Activated naive CD4-positive, alpha-beta T cell treated with anti-CD3 and anti-CD28 coated beads, Interleukin-2, amount 50 U/mL, for 24 hours (primary cell): ENCODE results near the gene GNAQ.

Experiments used
- H3K27ac Mint-ChIP-seq: one replicate; pipeline ENCODE4 v1.8.0; 2021; ENCODE audit warnings: mild to moderate bottlenecking, mixed read lengths
- H3K27me3 Mint-ChIP-seq: one replicate; pipeline ENCODE4 v1.8.0; 2021; ENCODE audit warnings: mixed read lengths
- H3K36me3 Mint-ChIP-seq: one replicate; pipeline ENCODE4 v1.8.0; 2021; ENCODE audit warnings: mixed read lengths
- H3K4me1 Mint-ChIP-seq: one replicate; pipeline ENCODE4 v1.8.0; 2021; ENCODE audit warnings: mixed read lengths
- H3K4me3 Mint-ChIP-seq: one replicate; pipeline ENCODE4 v1.8.0; 2021; ENCODE audit warnings: mild to moderate bottlenecking, mixed read lengths
- H3K9me3 Mint-ChIP-seq: one replicate; pipeline ENCODE4 v1.8.0; 2021; ENCODE audit warnings: mixed read lengths

Gene GNAQ

DNA sequence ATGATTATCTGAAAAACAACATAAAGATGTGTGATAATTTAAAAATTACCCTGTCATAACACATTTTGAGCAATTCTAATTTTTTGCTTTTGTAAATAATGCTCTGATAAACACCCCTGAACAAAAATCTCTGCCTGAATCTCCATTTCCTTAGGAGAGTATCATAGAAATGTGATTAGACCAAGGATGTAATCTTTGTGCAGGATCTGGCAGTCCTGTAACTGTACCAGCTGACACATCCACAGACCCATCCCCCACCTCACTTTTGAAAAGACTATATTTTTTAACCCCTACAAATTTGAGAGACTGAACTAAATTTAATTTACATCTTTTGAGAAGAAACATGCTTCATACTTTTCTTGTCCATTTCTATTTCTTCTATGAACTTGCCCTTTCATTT lies 101.7 kb downstream of the GNAQ start:
- Mint-ChIP-seq H3K27ac (no peak overlapping the region), H3K36me3 (peaks cover 2% of the 10 kb centered on the region), H3K4me1 (peaks cover 40% of the 10 kb centered on the region), H3K4me3 (no peak overlapping the region), H3K27me3 (no peaks in the 10 kb centered on the region), H3K9me3 (no peaks in the 10 kb centered on the region)

DNA sequence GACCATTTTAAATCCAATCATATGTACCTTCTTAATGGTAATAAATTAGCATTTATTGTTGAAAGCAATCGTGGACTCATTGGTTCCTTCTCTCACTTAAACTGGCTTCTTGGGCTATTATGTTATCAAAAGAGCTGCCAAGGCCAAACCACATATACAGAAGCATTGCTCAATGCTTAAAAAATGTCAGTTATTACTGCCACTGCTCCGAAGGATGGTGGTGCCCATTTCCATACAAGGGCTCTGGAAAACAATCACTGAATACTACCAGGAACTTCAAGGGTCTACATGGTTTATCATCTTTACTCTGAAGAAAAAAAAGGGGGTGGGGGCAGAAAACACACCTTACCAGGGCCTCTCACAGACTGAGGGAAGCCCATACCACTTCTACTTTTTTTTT lies 104.3 kb downstream of the GNAQ start:
- H3K27me3 Mint-ChIP-seq: no peaks in the 10 kb centered on the region
- no peaks in the 10 kb centered on the region for H3K9me3 Mint-ChIP-seq
- H3K4me1 Mint-ChIP-seq: peaks cover 36% of the 10 kb centered on the region
- no peak overlapping the region for H3K4me3 Mint-ChIP-seq
- H3K27ac Mint-ChIP-seq: no peak overlapping the region
- peaks cover 2% of the 10 kb centered on the region for H3K36me3 Mint-ChIP-seq

GRCh38 chr9:77926371-77926878 lies 105.2 kb downstream of the GNAQ start:
- Mint-ChIP-seq H3K27ac (no peak overlapping the region), H3K36me3 (peaks cover 5% of the 10 kb centered on the region), H3K4me3 (no peak overlapping the region), H3K4me1 (peaks cover 33% of the 10 kb centered on the region), H3K27me3 (no peaks in the 10 kb centered on the region), H3K9me3 (no peaks in the 10 kb centered on the region)

DNA sequence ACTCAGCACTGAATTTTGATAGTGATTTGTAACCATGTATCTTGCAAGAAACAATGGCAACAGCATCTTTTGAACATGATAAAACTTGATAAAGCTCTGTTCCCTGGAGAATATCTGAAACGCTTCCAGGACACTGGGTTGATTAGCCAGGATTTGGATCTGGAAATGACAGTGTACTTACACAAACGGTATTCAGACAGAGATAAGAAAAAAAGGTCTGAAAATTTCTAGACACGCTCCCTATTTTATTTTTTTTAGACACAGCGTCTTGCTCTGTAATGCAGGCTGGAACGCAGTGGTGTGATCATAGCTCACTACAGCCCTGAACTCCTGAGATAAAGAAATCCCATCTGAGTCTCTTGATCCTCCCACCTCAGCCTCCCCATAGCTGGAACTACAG lies 109.0 kb downstream of the GNAQ start:
- no peaks in the 10 kb centered on the region for H3K9me3 Mint-ChIP-seq
- H3K27me3 Mint-ChIP-seq: no peaks in the 10 kb centered on the region
- peaks cover 25% of the 10 kb centered on the region for H3K36me3 Mint-ChIP-seq
- H3K4me1 Mint-ChIP-seq: peaks cover 33% of the 10 kb centered on the region
- H3K4me3 Mint-ChIP-seq: no peak overlapping the region
- no peak overlapping the region for H3K27ac Mint-ChIP-seq

- Mint-ChIP-seq H3K27ac (no peak overlapping the region), H3K9me3 (no peaks in the 10 kb centered on the region), H3K27me3 (no peaks in the 10 kb centered on the region)
These were observed 113.8 kb downstream of the GNAQ start for GRCh38 chr9:77917800-77918199.

GRCh38 chr9:77916820-77917219 lies 114.8 kb downstream of the GNAQ start:
- no peak overlapping the region for H3K4me3 Mint-ChIP-seq
- H3K4me1 Mint-ChIP-seq: peaks cover 45% of the 10 kb centered on the region
- no peaks in the 10 kb centered on the region for H3K9me3 Mint-ChIP-seq
- peak overlapping the region; percentile 65 for H3K27ac Mint-ChIP-seq
- H3K27me3 Mint-ChIP-seq: no peaks in the 10 kb centered on the region
- H3K36me3 Mint-ChIP-seq: peaks cover 32% of the 10 kb centered on the region

More at GRCh38 chr9:77917800-77918199, 113.8 kb downstream of the GNAQ start:
- peaks cover 37% of the 10 kb centered on the region for H3K4me1 Mint-ChIP-seq
- peaks cover 28% of the 10 kb centered on the region for H3K36me3 Mint-ChIP-seq
- H3K4me3 Mint-ChIP-seq: no peak overlapping the region

DNA sequence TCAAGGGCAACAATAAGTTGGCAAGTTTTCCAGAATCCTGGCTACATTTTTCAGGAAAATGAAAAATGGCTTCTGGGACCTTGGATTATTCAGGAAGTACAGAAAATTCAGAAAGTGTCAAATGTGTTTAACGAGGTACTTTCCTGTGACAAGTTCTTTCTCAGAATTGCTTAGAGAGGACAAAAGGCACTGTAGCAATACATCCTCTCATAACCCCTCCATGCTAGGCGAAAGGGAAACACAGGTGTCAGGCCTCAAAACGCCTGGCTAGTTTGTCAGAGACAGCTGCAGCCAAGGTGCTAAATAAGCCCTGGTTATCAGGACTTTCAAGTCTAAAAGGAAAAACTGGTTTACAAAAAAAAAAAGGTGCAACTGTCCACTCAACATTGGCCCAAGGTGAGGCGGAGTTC lies 115.2 kb downstream of the GNAQ start:
- Mint-ChIP-seq H3K27me3 (no peaks in the 10 kb centered on the region), H3K4me3 (no peak overlapping the region), H3K4me1 (peaks cover 49% of the 10 kb centered on the region), H3K27ac (peak overlapping the region; percentile 65), H3K9me3 (no peaks in the 10 kb centered on the region), H3K36me3 (peaks cover 34% of the 10 kb centered on the region)

DNA sequence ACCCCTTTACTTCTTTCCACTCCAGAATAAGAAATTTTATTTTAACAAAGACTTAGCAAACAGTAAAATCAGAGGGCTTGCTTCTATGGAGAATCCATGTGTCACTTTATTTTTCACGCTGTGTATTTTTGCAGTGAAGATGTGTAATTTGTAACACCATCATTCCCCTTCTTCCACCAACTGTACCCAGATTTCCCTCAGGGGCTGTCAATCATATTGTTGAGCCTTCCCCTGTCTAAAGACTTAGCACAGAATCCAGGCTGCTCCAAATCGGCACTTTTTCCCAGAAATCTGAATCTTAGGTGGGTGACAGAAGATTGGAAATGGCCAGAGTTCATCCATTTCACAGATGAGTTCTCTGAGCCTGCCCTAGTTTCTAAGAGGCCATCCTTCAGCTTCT lies 115.9 kb downstream of the GNAQ start:
- H3K4me3 Mint-ChIP-seq: no peak overlapping the region
- peaks cover 28% of the 10 kb centered on the region for H3K36me3 Mint-ChIP-seq
- H3K27me3 Mint-ChIP-seq: no peaks in the 10 kb centered on the region
- H3K4me1 Mint-ChIP-seq: peaks cover 55% of the 10 kb centered on the region
- H3K9me3 Mint-ChIP-seq: no peaks in the 10 kb centered on the region
- H3K27ac Mint-ChIP-seq: no peak overlapping the region

GRCh38 chr9:77912895-77913693 lies 118.5 kb downstream of the GNAQ start:
- Mint-ChIP-seq H3K36me3 (peaks cover 14% of the 10 kb centered on the region), H3K4me1 (peaks cover 76% of the 10 kb centered on the region), H3K27ac (no peak overlapping the region), H3K4me3 (no peak overlapping the region), H3K9me3 (no peaks in the 10 kb centered on the region), H3K27me3 (no peaks in the 10 kb centered on the region)

DNA sequence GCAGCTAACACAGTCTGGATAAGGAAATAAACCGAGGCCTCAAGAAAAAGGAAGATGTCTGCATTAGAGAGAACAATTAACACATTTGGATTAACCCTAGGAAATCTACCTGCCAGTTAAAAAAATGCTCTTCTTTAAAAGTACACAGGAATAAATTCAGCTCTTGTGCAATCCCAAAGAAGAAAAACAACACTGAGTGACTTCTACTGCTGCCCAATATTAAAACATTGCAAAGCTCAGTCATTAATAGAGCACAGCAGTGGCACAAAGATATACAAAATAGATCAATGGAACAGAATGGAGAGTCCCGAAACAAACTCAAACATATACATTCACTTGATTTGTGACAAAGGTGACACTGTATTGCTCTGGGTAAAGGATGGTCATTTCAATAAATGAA lies 119.7 kb downstream of the GNAQ start:
- H3K4me3 Mint-ChIP-seq: no peak overlapping the region

GRCh38 chr9:77910194-77910621 lies 121.4 kb downstream of the GNAQ start:
- Mint-ChIP-seq H3K4me3 (peak overlapping the region; percentile 5), H3K9me3 (no peaks in the 10 kb centered on the region), H3K4me1 (peaks cover 67% of the 10 kb centered on the region), H3K27ac (peak overlapping the region; percentile 78), H3K36me3 (peaks cover 20% of the 10 kb centered on the region), H3K27me3 (no peaks in the 10 kb centered on the region)

More for the DNA sequence above, 119.7 kb downstream of the GNAQ start:
- Mint-ChIP-seq H3K36me3 (peaks cover 18% of the 10 kb centered on the region), H3K27me3 (no peaks in the 10 kb centered on the region), H3K4me1 (peaks cover 78% of the 10 kb centered on the region), H3K27ac (no peak overlapping the region), H3K9me3 (no peaks in the 10 kb centered on the region)

DNA sequence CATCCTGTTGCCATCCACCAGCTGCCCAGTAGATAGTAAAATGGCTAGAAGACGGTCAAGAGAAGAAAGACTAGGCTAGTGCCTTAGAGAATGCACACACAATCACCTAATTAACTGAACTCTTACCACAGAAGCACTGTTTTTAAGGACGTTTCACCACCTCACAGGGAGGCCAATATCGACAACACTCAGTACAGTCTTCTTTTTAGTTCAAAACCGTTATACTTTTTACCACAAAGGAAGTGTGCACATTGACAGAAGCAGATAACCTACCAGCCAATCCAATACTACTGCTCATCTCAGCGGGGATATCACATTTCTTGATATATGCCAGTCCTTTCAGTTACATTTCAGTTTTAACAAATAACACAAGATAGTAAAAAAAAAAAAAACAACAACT lies 122.3 kb downstream of the GNAQ start:
- Mint-ChIP-seq H3K4me1 (peaks cover 64% of the 10 kb centered on the region), H3K27ac (peak overlapping the region; percentile 56), H3K9me3 (no peaks in the 10 kb centered on the region), H3K27me3 (no peaks in the 10 kb centered on the region), H3K36me3 (peaks cover 22% of the 10 kb centered on the region), H3K4me3 (peak overlapping the region; percentile 52)

- Mint-ChIP-seq H3K27me3 (no peaks in the 10 kb centered on the region), H3K36me3 (peaks cover 16% of the 10 kb centered on the region), H3K27ac (peak overlapping the region; percentile 56), H3K4me1 (peaks cover 61% of the 10 kb centered on the region), H3K4me3 (no peak overlapping the region), H3K9me3 (no peaks in the 10 kb centered on the region)
These were observed 123.3 kb downstream of the GNAQ start for GRCh38 chr9:77908293-77908692.

DNA sequence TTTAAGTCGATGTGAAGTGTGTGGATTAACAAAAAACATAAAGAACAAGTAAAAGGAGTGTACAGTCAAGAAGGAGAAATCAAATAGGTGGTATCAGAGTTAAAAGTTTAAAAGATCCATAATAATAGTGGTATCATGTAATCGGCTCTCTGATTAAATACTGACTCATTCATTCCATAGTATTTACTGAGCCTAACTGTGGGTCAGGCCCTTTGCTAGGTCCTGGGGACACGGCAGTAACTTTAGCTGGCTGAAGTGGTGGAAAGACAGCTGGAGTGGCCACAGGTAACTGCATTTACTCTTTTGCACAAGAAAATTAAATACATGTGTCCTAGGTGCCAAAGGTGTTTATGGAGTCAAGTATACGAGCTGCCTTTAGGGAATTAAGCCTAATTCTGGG lies 124.0 kb downstream of the GNAQ start:
- H3K27me3 Mint-ChIP-seq: no peaks in the 10 kb centered on the region
- peaks cover 19% of the 10 kb centered on the region for H3K36me3 Mint-ChIP-seq
- no peaks in the 10 kb centered on the region for H3K9me3 Mint-ChIP-seq
- H3K27ac Mint-ChIP-seq: no peak overlapping the region
- no peak overlapping the region for H3K4me3 Mint-ChIP-seq
- H3K4me1 Mint-ChIP-seq: peaks cover 63% of the 10 kb centered on the region

GRCh38 chr9:77906991-77907390 lies 124.6 kb downstream of the GNAQ start:
- H3K27me3 Mint-ChIP-seq: no peaks in the 10 kb centered on the region
- no peaks in the 10 kb centered on the region for H3K9me3 Mint-ChIP-seq
- no peak overlapping the region for H3K4me3 Mint-ChIP-seq
- H3K36me3 Mint-ChIP-seq: peaks cover 14% of the 10 kb centered on the region
- no peak overlapping the region for H3K27ac Mint-ChIP-seq
- peaks cover 57% of the 10 kb centered on the region for H3K4me1 Mint-ChIP-seq

DNA sequence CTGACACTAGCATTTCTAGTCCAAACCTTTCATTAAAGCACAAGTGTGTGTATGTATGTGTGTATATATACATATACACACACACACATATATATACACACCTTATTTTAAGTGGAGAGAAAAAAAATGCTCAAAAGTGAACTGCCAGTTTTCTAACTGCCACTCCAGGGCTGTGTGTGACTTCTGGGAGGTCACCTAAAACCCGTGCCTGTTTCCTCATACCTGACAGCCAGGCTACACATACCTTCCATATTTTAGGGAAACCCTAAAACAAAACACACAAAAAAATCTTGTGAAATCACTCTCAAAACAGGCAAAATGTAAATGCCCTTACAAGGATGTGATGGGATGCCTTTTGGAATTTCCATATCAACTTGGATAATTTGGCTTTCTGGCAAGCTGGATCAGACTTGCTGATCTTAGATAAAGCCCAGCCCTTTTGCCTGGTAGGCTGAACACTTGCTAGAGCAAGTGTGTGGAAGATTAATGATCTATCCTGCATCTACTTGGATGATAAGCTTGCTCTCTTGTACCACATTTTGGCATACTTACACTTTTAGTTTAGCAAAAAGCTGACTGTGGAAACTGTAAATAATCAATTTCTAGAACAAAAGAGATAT lies 127.8 kb downstream of the GNAQ start:
- peaks cover 22% of the 10 kb centered on the region for H3K36me3 Mint-ChIP-seq
- no peaks in the 10 kb centered on the region for H3K27me3 Mint-ChIP-seq

More for the DNA sequence above, 127.8 kb downstream of the GNAQ start:
- Mint-ChIP-seq H3K27ac (no peak overlapping the region), H3K9me3 (no peaks in the 10 kb centered on the region), H3K4me3 (no peak overlapping the region), H3K4me1 (peaks cover 34% of the 10 kb centered on the region)
